Inflammatory macrophage treated with lipopolysaccharide for 4 hours (primary cell): ENCODE data around the gene TTC33.

Source experiments
- DNase-seq: peaks from one replicate; pipeline ENCODE4 v3.0.0-alpha.2; 2020

Gene TTC33

DNA sequence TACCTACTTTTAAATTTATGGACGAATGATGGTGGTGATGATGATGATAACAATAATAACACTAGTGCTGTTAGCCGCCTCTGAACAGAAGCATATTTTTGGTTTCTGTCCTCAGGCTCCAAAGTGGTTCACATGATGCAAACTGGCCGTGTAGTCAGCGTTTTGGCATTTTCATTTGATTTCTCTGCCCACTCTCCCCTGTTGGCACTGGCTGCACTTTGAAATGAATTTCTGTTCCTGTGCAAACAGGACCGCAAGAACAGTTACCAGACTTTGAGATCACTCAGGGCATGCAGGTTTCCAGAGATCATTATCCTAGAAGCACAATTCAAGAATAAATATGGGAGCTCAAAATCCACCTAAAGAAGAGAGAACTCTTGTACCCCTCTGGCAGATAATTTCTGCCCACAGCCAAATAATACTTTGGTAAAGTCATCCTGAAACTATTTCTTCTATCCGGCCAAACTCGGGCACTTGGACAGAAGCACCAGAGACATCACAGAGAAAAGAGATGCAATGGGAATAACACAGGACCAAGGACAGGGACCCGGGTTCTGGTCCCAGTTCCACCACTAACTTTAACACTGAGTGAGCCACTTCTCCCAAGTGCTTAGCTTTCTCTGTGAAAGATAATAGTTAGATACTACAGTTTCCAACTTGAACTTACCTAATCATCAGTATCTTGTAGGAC, 277.8 kb downstream of the TTC33 start:
- no peak for DNase-seq

DNA sequence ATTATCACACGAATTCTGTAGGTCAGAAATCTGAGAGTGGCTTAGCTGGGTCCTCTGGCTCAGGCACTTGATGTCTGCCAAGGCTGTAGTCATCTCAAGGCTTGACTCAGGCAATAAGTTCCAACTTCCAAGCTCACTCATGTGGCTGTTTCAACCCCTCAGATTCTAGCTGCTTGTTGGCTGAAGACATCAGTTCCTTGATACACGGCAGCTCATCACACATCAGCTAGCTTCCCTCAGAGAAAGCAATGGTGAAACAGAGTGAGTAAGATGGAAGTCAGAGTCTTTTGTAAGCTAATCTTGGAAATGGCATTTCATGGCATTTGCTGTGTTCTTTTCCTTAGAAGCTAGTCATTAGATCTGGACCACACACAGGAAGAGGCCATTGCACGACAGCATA, 280.2 kb downstream of the TTC33 start:
- no peak for DNase-seq

DNA sequence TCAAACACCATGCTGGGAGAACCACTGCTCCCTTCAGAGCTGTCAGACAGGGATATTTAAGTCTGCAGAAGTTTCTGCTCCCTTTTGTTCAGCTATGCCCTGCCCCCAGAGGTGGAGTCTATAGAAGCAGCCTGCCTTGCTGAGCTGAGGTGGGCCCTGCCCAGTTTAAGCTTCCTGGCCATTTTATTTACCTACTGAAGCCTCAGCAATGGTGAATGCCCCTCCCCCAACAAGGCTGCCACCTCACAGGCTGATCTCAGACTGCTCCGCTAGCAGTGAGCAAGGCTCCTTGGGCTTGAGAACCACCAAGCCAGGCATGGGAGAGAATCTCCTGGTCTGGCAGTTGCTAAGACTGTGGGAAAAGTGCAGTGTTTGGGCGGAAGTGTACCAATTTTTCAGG, 281.5 kb downstream of the TTC33 start:
- DNase-seq, result no peak

DNA sequence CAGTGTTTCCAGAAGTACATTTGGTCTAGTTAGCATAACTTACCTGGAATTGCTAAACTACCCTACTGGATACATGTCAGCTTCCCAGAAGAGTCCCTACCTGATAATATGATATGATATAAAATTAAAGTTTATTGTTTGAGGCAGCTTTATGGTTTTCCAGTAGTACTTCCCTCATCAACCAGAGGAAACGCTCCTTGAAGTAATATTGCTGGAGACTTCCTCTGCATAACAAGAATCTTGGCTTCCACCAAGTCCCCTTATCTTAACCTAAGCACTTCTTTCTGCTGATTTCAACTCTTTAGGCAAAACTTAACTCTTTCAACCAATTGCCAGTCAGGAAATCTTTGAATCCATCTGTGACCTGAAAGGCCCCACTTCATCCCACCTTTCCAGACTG, 290.3 kb downstream of the TTC33 start:
- DNase-seq, result no peak

DNA sequence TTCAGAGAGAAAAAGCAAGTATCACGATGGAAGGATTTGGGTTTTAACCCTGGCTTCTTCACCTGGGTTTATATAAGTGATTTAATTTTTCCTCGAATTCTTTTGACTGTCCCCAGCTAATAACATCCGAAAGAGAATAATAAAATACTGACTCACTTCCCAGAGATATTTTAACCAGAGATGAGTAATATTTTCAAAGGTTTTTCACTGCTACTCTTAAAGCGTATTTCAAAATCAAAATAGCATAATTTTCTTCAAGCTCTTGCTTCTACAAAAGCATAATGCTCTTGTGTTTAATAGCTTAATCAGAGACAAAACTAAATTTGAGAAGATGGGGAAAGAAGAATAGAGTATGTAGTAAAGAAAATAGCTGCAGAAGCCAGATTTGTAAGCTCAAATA, 291.2 kb downstream of the TTC33 start:
- DNase-seq, result no peak
